Stimulated activated CD8-positive, alpha-beta memory T cell treated with anti-CD3 and anti-CD28 coated beads, Interleukin-2, amount 100 ng/mL, for 1 hour (primary cell): Measurements from ENCODE around the gene NEUROD1.

Source experiments
- DNase-seq, 2 donors: peaks; one replicate each; pipeline ENCODE4 v3.0.0-alpha.2; 2020; ENCODE audit warnings: low read depth in 2 of 2

The NEUROD1 gene

GRCh38 chr2:181680937-181681811, 857 bp upstream of the NEUROD1 start:
- no peak for DNase-seq

DNA sequence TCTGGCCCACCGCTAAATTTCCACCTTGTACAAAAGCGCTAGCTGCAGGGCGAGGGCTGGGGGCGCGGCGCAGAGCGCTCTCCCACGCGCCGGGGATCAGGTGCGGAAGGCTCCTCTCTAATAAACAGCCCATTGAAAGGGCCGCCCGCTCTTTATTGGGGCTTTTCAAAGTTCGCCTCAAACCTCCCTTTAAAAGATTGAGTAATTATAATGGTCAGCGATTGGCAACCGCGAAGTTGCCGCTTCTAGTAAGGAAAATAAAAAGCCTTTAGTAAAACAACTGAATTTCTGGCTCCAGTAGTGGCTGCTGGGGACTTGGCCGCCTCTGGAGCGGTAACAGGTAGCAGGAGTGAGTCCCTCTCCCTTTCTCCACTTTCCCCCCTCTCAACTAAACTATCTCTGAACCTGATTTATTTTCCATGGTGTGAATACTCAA, 755 bp downstream of the NEUROD1 start:
- DNase-seq, result no peak

- DNase-seq, result no peak
Measured at GRCh38 chr2:181678861-181679543, 1.3 kb downstream of the NEUROD1 start.

- peak in 1 of 2 donors; percentile 14 for DNase-seq
Measured at GRCh38 chr2:181677912-181678586, 2.3 kb downstream of the NEUROD1 start.

GRCh38 chr2:181675254-181675653, 5.1 kb downstream of the NEUROD1 start:
- no peak for DNase-seq

DNA sequence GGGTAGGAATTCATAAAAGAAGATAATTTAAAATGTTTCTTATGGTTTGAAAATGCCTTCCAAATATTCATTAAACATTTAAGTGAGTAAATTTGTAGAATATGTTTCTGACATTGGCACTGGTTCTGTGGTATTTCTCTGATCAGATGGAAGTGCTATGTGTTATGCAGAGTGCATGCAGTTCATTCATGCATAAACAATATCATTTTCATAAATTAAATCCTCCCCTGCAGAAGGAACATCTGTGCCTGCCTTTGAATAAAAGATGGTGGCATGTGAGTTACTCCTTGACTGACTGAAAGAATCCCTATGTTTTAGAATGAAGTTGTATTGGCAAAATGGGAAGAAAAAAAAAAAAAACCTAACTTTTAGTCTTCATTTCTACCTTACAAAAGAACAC, 5.9 kb downstream of the NEUROD1 start:
- no peak for DNase-seq

GRCh38 chr2:181673173-181673572, 7.1 kb downstream of the NEUROD1 start:
- no peak for DNase-seq

- no peak for DNase-seq
Measured at GRCh38 chr2:181672255-181673008, 7.9 kb downstream of the NEUROD1 start.

- DNase-seq, result no peak
Measured at GRCh38 chr2:181670632-181671031, 9.7 kb downstream of the NEUROD1 start.

GRCh38 chr2:181667234-181667633, 13.1 kb downstream of the NEUROD1 start:
- DNase-seq, result no peak

DNA sequence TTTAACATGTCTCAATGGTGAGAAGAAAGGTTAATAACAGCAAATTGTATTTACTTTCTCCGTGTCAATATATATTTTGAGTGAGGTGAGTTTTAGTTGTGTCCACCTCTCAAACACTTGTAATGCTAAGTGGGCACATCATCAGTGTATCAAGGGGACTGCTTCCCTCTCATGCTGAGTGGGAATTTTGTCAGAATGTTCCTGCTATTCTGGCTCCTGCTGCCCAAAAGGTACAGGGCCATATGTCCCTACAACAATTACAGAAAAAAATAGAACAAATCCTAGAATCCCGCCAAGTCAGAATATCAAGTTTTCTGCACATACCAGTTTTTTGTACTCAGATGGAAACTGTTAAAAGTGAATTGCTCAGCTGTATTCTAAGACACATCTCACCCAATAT, 18.0 kb downstream of the NEUROD1 start:
- DNase-seq, result no peak

DNA sequence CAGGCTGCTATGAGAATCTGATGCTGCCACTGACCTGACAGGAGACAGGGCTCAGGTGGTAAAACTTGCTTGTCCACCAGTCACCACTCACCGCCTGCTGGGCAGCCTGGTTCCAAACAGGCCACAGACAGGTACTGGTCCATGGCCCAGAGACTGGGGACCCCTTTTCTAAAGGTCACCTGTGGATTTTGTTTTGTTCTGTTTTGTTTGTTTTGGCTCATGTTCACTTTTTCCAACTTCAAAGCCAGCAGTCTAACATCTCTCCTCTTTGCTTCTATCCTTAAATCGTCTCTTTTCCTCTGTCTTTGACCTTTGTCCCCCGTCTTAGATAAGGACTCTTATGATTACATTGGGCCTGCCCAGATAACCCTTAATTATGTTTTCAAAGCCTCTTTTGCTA, 20.1 kb downstream of the NEUROD1 start:
- no peak for DNase-seq

- DNase-seq, result no peak
Measured at GRCh38 chr2:181658444-181658843, 21.9 kb downstream of the NEUROD1 start.

- DNase-seq, result no peak
Measured at GRCh38 chr2:181657379-181657778, 22.9 kb downstream of the NEUROD1 start.

DNA sequence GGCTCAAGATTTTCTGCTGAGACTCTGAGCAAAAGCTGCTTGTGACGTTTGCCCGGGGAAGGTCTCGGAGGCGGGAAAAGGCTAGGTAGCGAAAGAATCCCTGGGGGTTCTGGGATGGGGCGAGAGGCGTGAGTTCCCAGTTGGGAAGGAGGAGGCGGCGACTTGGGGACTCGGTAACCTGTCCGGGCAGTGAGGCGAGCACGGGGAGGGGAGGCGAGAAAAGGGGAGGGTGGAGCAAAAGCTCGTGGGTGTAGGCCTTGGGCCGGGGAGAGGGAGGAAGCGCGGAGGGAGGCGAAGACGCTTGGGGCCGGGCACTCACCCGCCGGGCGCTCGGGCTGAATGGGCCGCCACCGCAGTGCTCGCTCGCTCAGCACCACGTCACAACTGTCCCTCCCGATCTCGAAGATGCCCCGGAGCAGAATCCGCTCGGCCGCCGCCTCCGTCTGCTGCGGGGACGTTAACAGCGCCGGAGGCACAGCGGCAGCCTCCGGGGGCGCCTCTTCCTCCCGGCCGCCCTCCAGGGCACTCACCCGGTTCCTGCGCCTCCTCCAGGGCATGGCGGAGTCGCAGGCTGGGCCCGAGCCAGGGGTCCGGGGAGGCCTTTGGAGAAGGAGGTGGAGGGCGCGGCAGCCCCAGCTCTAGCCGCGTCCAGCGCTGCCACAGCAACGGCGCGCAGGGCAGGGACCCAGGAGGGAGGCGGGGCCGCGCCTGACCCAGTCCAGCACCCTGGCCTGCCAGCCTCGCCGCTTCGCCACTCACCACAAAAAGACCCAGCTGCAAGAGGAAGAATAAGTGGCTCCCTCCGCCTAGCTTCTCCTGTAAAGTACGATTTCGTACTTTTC, 23.6 kb downstream of the NEUROD1 start, which contains the start of gene CERKL:
Gene CERKL, minus strand, starts transcription at position 656 of the 842 bp plus-strand sequence. Its CDS starts 99 bp downstream, at position 557.
- DNase-seq, result no peak

DNA sequence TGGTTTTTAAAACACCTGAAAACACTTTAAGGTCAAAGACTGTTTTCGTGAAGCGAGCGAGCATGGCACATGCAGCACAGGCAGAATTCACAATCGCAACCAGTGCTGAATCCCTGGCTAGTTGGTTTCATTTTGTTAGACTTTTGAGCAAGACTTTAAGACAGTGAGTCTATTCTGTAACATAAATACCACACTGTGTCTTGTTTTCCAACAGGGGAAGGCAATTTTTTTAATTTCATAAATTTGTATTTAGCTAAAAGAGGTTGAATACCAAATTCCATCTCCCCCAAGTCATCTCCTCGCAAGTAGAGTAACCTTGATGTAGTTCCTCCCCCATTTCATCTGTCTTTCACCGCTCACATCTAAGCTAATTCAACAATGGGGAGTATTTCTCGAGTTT, 24.8 kb downstream of the NEUROD1 start:
- no peak for DNase-seq

- no peak for DNase-seq
Measured at GRCh38 chr2:181649436-181649979, 30.8 kb downstream of the NEUROD1 start.

- no peak for DNase-seq
Measured at GRCh38 chr2:181648478-181649155, 31.7 kb downstream of the NEUROD1 start.

DNA sequence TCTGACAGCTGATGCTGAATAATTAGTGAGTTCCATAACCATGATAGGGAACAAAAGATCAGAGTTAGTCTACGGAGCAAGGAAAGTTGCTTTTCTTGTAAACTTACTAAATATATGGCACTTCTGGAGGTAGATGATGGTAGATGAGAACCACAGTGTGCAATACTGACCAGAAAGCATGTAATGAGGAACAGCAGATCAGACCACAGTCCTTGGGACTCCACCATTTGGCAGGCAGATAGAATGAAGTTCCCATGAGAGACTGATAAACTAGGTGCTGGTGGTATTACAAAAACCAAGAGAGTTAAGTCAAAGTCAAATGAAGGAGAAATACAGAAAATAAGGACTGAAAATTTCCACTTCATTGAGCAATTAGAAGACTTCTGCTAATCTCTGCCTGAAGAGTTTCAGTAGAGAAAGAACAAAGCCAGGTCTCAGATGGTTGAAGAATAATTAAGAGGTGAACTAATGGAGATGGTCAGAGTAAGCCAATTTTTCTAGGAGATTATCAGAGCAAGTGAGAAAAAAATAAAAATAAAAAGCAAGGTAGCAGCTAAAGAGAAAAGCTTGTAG, 33.8 kb downstream of the NEUROD1 start:
- no peak for DNase-seq
